Measurements from ENCODE around the gene SUMF1. TPM values are rescaled to one million over a fixed set of nuclear protein-coding genes. Genes with fewer than 3 reads are reported as not detected.

SUMF1 gene
- total and polyA plus RNA-seq, 2 of the 13 experiments (the other 11 are each of a cell fraction or from before 2014, with no cell fraction given): 18.5 to 28.9 TPM

DNA sequence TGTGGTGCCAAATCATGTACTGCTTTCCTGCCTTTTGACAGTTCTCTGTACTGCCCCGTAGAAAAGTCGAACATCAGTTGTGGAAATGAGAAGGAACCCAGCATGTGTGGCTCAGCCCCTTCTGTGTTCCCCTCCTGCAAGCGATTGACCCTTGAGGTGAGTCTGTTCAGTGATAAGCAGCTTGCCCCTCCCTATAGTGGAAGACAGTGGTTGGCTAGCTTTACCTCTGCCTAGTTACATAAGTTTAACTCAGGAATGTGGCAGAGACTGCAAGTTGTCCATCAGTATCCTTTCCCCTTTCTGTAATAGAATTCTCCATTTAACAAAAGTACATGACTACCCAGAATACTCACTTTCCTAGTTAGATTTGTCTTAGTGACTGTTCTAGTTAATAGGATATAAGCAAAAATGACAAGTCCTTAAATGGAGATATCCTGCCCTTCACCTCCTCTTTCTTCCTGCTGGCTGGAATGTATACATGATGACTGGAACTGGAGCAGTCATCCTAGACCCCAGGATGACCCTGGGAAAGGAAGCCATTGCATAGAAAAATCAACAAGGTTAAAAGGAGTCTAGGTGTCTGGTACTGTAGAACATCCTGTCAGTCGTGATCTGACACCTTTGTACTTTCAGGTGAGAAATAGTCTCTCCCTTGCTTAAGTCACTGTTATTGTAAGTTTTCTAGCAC lies 153.3 kb downstream of the SUMF1 start:
- in situ Hi-C loops (cut with HindIII; ENCODE audit: extremely low pct_ligation_motif_present, low pct_unique_long_range_greater_than_20kb): no loop called here
- no peaks in the 10 kb centered on the region for H3K79me2 ChIP-seq (ENCODE audit: insufficient read depth, low read length)
- no peaks in the 10 kb centered on the region for H3K27me3 ChIP-seq (ENCODE audit: control insufficient read depth in 1 of 2, insufficient read depth in 2 of 2, low read length in 2 of 2)
- TF ChIP-seq ZNF496 (CRISPR knock-in tag; IDR thresholded peaks at IDR 0.05; ENCODE audit: insufficient replicate concordance): no peak
- peak; percentile 76 for TF ChIP-seq TEAD3 (CRISPR knock-in tag; optimal IDR thresholded peaks at IDR 0.05; ENCODE audit: borderline replicate concordance)
- TF ChIP-seq RARA (CRISPR knock-in tag; IDR thresholded peaks at IDR 0.05): peak; percentile 95
- peak; percentile 20; the same call in 1 of the 2 replicates for TF ChIP-seq TCF7 (IDR thresholded peaks at IDR 0.05; ENCODE audit: low read depth)
- no peak for TF ChIP-seq FOXA1 (IDR thresholded peaks at IDR 0.05)
- TF ChIP-seq FOXA1 (CRISPR knock-in tag; IDR thresholded peaks at IDR 0.05): 0 out of 2 replicates have a peak, but pooled peaks have one; percentile 42
- no peak for TF ChIP-seq MXD1 (CRISPR knock-in tag; IDR thresholded peaks at IDR 0.05)
- no peaks in the 10 kb centered on the region for H3K9me3 ChIP-seq (ENCODE audit: low read length)
- H3K4me3 ChIP-seq (replicated peaks in 1 of 3; ENCODE audit: insufficient read depth in 1 of 3, low read depth in 2 of 3, low read length in 3 of 3): no peak overlapping the region
- peak overlapping the region; percentile 15 for H3K27ac ChIP-seq (ENCODE audit: extremely low read length, insufficient read depth, low read length)
- no peak overlapping the region for H2AFZ ChIP-seq (ENCODE audit: low read length)
- intact Hi-C loops (cut with micrococcal nuclease; ENCODE audit: unreplicated experiment): no loop called here
- WGBS (ENCODE audit: low lambda C conversion rate): 94% methylated on average over 4 of the region's 4 CpGs
- ATAC-seq (peak; percentile 85), FAIRE-seq (peak; percentile 32), DNase-seq (ENCODE audit: low spot score) (peak; percentile 73)
- peaks cover 13% of the 10 kb centered on the region for H3K4me1 ChIP-seq (ENCODE audit: insufficient read depth, low read length)
- H3K9ac ChIP-seq (ENCODE audit: insufficient read depth, low read depth, low read length): no peak overlapping the region
- CTCF ChIA-PET (ENCODE audit: low intra/inter-chr PET ratio, low total read pairs): no interaction called here
- no peaks in the 10 kb centered on the region for H4K20me1 ChIP-seq (ENCODE audit: insufficient read depth, low read length)
- no peak overlapping the region for H3K4me2 ChIP-seq (ENCODE audit: low read depth, low read length)
- no TSS peak for BruUV-seq (replicated peaks)
- H3K36me3 ChIP-seq (replicated peaks in 1 of 2; ENCODE audit: control insufficient read depth in 1 of 2, insufficient read depth in 2 of 2, low read length in 2 of 2): peaks cover 3 to 27% of the 10 kb centered on the region in 2 experiments; a peak in 3 of 5 replicates
- POLR2A ChIA-PET: no interaction called here

DNA sequence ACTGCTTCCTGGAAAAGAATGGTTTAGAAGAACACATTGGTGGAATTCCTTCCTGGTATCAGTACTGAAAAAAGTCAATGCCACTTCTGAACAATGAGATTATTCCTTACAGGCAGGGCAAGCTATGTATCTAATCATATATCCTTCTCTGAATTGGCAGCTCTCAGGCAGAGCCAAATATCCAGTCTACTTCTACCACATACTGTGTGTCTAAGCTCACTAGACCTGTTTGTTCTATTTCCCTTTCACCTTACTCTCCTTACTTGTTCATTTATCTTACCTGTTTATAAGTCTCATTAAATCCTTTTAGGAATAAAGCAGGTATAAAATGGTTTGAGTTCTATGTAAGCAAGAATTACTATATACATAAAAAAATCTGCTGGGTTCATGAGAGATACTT lies 155.6 kb downstream of the SUMF1 start:
- Histone ChIP-seq H3K27me3 (ENCODE audit: control insufficient read depth in 1 of 2, insufficient read depth in 2 of 2, low read length in 2 of 2) (no peaks in the 10 kb centered on the region), H3K27ac (ENCODE audit: extremely low read length, insufficient read depth, low read length) (no peak overlapping the region), H3K4me2 (ENCODE audit: low read depth, low read length) (no peak overlapping the region), H3K4me1 (ENCODE audit: insufficient read depth, low read length) (peaks cover 22% of the 10 kb centered on the region), H2AFZ (ENCODE audit: low read length) (no peak overlapping the region), H3K4me3 (replicated peaks in 1 of 3; ENCODE audit: insufficient read depth in 1 of 3, low read depth in 2 of 3, low read length in 3 of 3) (no peak overlapping the region), H4K20me1 (ENCODE audit: insufficient read depth, low read length) (no peaks in the 10 kb centered on the region), H3K79me2 (ENCODE audit: insufficient read depth, low read length) (no peaks in the 10 kb centered on the region), H3K36me3 (replicated peaks in 1 of 2; ENCODE audit: control insufficient read depth in 1 of 2, insufficient read depth in 2 of 2, low read length in 2 of 2) (peaks cover 3 to 22% of the 10 kb centered on the region in 2 experiments; a peak in 3 of 5 replicates), H3K9me3 (ENCODE audit: low read length) (no peaks in the 10 kb centered on the region), H3K9ac (ENCODE audit: insufficient read depth, low read depth, low read length) (no peak overlapping the region)
- FAIRE-seq (no peak), DNase-seq (ENCODE audit: low spot score) (no peak), ATAC-seq (no peak)
- ChIA-PET POLR2A (no interaction called here), CTCF (ENCODE audit: low intra/inter-chr PET ratio, low total read pairs) (no interaction called here)
- in situ Hi-C loops (cut with HindIII; ENCODE audit: extremely low pct_ligation_motif_present, low pct_unique_long_range_greater_than_20kb): no loop called here
- BruUV-seq (replicated peaks): no TSS peak
- intact Hi-C loops (cut with micrococcal nuclease; ENCODE audit: unreplicated experiment): no loop called here
- TF ChIP-seq, protein P1, sequence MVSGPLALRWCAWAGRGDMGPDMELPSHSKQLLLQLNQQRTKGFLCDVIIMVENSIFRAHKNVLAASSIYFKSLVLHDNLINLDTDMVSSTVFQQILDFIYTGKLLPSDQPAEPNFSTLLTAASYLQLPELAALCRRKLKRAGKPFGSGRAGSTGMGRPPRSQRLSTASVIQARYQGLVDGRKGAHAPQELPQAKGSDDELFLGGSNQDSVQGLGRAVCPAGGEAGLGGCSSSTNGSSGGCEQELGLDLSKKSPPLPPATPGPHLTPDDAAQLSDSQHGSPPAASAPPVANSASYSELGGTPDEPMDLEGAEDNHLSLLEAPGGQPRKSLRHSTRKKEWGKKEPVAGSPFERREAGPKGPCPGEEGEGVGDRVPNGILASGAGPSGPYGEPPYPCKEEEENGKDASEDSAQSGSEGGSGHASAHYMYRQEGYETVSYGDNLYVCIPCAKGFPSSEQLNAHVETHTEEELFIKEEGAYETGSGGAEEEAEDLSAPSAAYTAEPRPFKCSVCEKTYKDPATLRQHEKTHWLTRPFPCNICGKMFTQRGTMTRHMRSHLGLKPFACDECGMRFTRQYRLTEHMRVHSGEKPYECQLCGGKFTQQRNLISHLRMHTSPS (CRISPR knock-in tag; IDR thresholded peaks at IDR 0.05; ENCODE audit: low read depth): no peak
- TF ChIP-seq FOXK1 (CRISPR knock-in tag; IDR thresholded peaks at IDR 0.05; ENCODE audit: borderline replicate concordance, low read depth): no peak
- TF ChIP-seq TAF1 (CRISPR knock-in tag; IDR thresholded peaks at IDR 0.05): no peak
- TF ChIP-seq ZBTB14 (CRISPR knock-in tag; IDR thresholded peaks at IDR 0.05): no peak
- no peak for TF ChIP-seq RNF2 (conservative IDR thresholded peaks at IDR 0.05; ENCODE audit: low read depth)
- TF ChIP-seq ZNF790 (CRISPR knock-in tag; IDR thresholded peaks at IDR 0.05; ENCODE audit: borderline replicate concordance): no peak
- TF ChIP-seq, protein P2, sequence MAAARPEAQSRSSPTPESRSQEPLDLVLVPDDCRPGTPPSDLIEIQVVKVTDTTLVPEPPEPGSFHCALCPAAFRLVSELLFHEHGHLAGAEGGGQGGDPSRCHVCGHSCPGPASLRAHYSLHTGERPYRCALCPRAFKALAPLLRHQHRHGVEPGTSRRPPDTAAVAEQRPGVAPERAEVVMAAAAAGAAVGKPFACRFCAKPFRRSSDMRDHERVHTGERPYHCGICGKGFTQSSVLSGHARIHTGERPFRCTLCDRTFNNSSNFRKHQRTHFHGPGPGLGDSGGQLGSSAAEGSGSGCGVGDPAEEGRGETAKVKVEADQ (CRISPR knock-in tag; IDR thresholded peaks at IDR 0.05; ENCODE audit: borderline replicate concordance): no peak
- TF ChIP-seq ARID2 (CRISPR knock-in tag; IDR thresholded peaks at IDR 0.05; ENCODE audit: borderline replicate concordance): no peak
- TF ChIP-seq ZFP36L2 (CRISPR knock-in tag; IDR thresholded peaks at IDR 0.05): no peak
